ENCODE data around the gene CUBN.

CUBN gene

DNA sequence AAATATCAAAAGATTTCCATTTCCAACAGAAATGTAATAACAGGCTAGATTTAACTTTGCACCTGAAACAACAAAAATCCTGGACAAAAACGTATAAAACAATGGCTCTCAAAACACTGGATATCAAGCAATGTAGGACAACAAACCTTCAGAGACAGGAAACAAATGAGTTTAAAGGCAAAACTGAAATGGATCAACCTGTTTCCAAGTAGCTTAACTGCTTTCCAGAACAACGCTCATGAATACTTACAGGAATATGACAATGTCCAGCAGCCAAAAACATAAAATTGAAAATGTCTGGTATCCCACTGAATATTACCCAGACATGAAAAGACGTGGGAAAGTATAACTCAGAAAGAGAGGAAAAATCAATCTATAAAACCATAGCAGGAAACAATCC is 62.8 kb downstream of the CUBN start:
- no peak for DNase-seq

DNA sequence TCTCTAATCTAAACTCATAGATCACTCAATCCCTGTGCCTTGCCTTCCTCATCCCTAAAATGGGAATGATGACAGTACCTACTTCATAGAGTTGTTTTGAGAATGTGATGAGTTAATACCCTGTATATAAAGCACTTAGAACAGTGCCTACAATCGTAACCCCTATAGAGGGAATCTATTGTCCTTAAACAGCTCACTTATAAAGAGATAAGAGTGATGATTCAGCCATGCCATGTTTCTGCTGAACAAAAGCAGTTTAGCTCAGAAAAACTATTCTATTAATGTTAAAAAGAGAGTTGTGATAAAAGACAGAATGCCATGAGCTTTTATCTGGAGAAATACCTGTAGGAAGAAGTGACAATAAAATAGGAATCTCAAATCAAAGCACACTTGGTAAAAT is 63.6 kb downstream of the CUBN start:
- no peak for DNase-seq

DNA sequence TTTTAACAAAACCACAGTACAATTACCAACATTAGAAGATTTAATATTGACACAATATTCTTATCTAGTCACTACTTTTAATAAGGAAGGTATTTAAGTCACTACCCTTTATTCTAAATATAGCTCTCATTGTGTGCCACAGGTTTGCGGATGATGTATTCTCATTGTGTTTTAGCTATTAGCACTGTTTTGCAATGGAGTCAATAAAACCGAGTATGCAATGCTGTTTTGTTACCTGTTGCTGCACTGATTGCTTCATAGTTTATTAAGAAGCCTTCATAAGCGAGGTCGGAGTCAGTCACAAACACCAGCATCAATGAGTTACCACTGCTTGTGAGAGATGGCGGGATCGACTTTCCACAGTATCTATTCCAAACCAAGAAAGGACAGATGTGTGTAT is 64.3 kb downstream of the CUBN start:
- DNase-seq: no peak

DNA sequence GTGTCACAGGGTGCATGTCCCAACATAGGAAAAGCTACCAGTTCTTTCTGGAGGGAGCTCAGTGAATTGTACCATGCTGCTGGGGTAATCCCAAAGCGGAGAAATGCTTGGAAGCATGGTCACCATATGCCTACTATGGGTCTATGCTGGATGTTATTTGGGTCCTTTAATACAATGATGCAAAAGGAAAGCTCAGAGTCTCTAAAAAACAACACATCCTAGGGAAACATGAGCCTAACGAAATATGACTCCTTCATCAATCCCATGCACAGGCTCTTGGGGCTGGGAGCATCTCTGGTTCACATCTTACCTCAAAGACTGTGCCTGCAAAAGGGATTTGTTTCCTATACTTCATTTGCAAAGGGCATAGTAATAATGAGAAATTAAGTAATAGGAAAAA is 65.2 kb downstream of the CUBN start:
- no peak for DNase-seq

DNA sequence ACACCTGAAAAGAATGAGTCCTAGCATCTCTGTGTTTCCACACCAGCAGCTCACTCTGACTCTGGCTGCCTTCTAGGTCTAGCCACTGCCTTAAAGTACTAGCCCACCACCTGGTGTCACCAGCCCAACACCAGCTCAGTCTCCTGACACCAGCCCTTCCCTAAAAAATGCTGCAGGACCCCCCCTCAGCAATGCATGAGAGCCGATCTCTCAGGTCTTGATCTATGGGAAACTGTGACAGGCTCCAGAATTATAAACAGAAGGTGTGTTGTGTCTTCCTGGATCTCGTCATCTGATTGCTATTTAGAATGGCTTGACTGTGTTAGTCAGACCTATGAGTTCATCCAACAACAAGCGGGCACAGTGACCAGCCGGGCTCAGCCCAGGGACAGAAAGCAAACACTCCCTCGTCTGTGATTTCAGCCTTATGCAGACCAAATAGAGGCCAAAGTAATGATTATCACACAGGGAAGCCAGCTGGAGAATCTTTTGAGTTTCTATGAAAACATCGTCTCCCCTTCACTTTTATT is 66.6 kb downstream of the CUBN start:
- DNase-seq: no peak

DNA sequence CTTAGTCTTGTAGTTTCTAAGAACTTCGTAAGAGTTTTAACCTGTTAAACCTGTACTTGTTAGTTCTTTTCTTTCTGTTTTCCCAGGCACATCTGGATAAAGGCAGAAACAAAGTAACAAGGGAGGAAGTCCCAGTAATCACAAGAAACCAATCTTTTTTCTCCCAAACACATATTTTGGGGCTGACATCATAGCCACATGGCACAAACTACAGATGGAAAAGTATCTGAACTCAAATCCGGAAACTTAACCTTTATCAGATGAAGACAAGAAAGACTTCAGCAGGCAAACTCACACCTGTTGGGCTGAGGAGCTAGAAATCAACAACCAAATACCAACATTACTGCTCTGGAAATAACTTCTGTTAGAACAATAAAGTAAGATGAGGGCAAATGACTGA is 67.1 kb downstream of the CUBN start:
- DNase-seq: no peak

DNA sequence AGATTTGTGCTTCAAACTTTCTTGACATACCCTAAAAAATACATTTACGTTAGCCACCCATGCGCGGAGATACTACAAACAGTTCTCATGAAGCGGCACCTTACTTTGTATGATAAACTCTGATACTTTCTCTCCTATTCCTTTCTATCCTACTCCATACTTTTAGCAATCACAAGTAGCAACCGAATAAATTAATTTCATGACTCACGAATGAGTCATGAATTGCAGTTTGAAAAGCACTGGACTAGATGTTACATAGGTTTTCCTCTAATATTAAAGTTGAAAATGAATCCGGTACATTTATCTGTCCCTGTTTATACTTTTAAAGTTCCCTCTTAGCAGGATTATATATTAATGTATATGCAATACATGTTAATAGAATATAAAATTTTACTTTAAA is 67.6 kb downstream of the CUBN start:
- no peak for DNase-seq

DNA sequence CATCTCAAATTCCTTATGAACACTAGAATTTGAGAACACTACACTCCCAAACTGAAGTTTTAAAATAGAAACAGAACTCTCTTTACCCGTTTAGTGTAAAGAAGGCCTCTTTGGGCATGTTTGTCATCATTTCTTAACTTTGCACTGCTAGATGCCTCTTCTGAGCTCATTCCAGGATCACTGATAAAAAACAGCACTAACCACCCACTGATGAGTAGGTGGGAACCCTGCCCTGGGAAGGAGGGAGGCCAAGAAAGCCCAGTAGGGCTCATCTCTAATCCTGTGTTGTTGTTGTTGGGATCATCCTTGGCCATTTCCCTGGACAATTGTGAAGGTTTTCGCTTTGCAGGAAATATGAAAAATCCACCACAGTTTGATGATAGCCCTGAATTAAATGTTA is 68.2 kb downstream of the CUBN start:
- no peak for DNase-seq

DNA sequence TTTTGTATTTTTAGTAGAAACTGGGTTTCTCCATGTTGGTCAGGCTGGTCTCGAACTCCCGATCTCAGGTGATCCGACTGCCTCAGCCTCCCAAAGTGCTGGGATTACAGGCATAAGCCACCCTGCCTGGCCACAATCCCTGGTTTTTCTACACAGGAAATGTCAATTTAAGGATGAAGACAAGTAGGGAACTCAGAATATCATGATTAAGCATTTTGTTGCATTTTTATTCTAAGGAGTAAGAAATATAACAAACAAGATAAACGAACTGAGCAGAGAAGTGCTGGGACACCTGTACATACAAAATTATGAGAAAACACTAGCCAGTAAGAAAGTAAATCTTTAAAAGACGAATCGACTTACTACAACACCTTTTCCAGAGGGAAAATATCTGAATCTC is 69.3 kb downstream of the CUBN start:
- DNase-seq: no peak

DNA sequence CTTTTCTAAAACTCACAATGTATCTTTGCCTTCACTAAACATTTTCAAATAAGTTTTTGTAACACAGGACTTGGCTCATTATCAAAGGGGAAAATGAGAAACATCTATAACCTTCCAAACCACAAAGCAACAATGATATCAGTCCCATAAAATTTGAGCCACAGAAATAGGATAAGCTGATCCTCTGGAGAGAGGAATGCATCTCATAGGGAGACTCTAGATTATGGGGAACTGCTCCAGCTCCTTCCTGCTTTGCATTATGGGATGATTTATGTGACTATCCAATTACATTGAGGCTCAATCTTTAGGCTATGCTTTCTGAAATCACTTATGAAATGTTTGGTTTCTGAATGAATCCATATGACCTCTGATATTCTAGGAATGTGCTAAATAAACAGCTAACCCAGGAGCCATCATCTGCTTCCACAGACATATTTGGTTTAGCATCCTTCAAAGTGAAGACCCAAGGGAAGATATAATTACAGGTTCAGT is 70.4 kb downstream of the CUBN start:
- DNase-seq: no peak

DNA sequence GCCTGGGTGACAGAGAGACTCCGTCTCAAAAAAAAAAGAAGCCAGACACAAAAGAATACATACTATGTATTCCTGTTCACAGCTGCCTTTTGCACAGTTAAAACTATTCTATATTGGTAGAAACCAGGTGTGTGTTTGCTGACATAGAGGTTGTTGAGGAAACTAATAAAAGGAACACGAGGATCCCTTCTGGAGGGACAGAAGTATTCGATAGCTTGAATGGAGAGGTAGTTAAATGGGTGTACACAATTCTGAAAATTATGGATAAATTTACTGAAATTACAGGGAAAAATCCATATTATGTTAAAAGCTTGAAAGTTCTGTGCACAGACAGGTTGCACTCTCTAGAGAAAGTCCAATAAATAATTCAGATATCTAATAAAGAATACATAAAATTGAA is 71.5 kb downstream of the CUBN start:
- no peak for DNase-seq

DNA sequence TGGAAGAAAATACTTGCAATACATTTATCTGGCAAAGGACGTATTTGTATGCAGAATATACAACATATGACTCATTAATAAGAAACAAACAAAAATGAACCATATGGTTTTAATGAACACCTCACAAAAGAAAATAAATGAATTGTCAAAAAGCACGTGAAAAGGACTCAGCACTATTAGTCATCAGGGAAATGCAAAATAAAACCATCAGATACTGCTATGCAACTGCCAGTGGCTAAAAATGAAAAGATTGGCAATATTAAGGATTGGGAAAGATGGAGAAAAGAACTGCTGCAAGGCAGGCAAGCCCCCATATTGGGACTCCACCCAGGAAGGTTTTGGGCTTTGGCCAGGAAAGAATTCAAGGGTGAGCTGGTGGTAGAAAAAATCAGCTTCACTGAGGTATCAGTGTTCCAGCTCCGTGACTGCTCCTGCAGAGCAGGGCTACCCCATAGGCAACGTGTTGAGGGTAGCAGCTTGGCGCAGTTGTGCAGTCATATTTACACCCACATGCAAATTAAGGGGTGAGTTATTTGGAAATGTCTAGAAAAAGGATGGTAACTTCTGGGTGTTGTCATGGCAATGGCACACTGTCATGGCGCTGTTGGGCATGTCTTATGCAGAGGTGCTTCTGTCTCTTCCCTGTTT is 72.7 kb downstream of the CUBN start:
- no peak for DNase-seq

DNA sequence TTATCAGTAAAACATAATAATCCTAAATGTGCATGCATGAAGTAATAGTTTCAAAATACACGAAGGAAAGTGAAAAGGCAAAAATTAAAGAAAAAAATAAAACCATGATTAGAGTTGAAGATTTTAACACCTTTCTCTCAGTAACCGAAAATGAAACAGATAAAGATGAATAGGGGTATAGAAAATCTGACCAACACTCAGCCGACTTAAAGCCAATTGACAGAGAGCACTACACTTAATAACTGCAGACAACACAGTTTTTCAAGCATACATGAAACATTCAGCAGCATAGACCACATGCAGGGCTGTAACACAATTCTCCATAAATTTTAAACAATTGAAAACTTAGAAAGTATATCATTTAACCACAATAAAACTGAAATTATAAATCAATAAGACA is 76.1 kb downstream of the CUBN start:
- no peak for DNase-seq

DNA sequence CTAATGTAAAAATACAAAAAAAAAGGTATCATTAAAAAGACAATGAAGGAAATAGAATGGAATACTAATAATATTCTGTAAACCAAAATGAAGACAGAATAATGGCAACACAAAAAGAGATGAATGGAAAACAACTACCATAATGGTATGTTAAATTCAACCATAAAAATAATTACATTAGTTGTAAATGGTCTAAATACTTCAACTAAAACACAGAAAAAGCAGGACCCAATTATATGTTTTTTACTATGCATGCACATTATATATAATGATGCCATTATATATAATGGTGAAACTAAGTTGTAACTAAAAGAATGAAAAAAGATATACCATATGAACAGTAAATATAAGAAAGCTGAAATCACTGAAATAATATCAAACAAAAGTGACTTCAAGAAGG is 76.5 kb downstream of the CUBN start:
- DNase-seq: no peak

DNA sequence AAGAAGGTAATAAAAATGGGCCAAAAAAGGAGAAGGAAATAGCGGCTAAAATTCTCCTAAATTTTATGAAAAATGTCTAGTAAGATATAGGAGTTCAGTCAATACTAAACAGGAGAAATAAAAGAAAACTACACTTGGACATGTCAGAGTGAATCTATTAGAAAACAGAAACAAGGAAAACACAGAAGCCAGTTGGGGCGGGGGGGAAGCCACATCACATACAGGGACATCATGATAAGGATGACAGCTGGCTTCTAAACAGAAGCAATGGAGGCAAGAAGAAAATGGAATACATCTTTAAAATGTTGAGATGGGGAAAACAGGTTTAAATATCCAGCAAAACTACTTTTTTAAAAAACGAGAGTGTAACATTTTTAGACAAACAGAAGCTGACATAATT is 77.8 kb downstream of the CUBN start:
- DNase-seq: no peak

DNA sequence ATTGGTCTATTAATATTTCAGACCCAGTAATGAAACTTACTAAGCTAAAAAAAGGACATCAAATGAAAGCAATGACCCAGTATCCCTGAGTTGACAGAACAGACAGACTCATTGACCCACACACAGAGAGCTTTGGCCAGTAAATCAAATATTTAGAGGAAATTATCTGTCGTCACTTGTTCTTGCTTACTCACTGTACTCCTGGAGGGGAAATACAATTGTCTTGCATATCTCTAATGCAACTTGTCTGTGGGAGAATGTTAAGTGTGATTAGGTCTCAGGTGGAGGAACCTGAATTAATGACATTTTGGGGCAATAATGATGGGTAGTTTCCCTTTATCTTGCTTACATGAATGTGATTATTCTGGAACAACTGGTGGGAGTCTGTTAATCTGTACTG is 80.4 kb downstream of the CUBN start:
- no peak for DNase-seq

DNA sequence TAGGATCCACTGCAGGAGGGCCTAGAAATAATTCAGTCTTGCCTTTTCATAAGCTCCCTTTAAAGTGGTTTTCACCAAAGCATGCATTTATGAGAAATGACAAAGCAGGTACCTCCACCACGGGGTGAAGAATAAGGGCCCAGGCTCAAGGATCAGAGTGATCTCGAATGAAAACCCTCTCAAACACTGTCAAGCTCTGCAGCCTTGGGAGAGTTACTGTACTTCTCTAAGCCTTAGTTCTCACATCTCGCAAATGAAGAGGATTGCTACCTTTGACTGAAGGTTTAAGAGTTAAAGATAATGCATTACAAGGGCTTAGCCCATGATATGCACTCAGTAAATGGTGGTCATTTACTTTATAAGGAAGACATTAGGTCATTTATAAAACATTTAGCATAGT is 81.7 kb downstream of the CUBN start:
- no peak for DNase-seq

DNA sequence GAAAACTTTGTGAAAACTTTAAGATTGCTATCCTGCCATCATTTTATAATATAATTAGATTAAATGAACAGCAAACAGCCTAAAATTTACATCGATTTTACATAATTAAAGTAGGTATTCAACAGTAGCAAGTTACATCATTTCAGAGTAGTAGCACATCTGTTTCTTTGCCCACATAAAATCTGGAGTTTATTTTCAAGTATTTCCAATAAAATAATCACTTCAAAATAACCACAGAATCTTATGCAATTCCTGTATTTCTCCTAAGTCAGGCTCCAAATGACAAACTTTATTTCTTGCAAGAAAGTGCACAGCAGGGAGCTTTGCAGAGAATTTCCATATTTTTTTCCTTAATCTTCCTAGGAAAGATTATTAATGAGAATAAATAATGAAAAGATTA is 82.6 kb downstream of the CUBN start:
- no peak for DNase-seq

DNA sequence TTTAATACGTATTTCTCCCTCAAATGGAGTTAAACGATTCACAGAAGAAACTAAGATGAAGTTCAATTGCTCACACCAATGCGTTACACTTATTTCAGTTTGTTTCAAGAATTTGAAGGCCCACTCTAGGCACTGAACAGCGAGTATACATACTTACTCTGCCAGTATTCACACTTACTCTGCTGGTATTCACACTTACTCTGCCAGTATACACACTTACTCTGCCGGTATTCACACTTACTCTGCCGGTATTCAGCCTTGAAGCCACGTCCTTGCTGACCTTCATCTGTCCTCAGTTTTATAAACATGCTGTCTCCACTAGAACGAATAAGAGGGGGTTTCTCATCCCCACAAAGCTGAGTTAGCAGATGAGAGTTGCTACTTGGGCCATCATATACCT is 86.0 kb downstream of the CUBN start:
- no peak for DNase-seq

DNA sequence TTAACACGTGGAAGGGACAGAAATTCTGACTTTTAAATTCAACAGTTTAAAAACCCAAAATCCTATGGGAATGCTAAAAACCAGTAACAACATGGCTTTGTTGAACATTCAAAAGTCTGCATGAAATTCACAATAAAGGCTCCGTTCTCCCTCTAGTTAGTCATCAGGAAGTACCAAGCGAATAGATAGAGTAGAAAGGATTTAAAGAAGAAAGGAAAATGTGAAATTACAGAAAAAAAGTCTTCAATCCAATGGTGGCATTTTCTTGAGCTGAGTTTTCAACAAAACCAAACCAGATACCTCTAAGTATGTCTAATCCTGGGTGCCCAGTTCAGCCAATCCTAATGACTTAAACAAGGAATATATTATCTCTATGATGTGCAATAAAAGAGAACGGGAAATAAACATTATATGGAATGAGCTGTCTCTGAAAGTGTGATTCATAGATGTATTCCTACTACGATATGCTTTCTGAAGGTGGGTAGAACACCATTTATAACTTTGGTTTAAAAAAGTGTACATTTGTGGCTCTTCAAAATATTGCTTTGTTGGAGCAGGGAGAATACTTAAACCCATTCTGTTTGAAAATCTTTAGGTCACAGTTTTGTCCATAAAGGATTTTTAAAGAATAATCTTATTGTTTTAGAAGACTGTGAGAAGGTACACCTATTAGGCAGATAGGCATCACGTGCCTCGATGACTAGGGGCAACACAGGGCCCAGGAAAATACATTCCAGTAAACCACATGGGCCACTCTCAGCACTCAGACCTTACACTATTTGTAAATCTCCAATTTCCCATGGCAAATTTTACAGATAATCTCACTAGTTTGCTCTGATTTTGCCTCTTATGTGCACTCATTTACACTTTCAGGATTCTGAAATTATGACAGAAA is 87.7 kb downstream of the CUBN start:
- no peak for DNase-seq

DNA sequence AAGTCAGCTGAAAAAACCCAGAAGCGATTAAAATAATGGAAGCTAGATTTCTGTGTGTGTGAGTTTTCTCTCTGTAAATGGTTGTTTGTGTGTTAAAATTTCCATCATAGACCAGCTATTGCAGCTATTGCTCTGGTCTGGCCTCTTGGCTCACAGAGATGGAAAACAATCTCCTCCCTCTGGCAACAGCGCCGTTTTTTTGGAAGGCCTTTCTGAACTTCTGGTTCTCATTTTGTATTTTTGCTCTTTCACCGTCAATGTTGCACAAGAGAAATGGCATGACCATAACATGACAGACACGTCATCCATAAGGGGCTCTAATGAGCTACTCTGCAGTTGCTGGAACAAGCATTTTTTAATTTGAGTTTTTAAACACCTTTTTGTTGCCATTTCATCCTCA is 91.0 kb downstream of the CUBN start:
- DNase-seq: no peak

DNA sequence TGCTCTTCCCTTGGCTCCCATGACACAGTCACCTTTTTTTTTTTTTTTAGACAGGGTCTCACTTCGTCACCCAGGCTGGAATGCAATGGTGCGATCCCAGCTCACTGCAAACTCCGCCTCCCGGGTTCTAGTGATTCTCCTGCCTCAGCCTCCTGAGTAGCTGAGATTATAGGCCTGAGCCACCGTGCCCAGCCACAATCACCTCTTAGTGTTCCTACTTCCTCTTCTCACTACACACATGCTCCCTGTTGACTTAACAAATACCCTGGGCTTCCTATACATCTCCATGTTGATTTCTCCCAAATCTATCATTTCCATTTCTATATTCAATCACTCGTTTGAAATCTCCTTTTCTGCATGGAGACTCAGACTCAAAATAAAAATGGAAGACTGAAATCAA is 91.7 kb downstream of the CUBN start:
- no peak for DNase-seq

DNA sequence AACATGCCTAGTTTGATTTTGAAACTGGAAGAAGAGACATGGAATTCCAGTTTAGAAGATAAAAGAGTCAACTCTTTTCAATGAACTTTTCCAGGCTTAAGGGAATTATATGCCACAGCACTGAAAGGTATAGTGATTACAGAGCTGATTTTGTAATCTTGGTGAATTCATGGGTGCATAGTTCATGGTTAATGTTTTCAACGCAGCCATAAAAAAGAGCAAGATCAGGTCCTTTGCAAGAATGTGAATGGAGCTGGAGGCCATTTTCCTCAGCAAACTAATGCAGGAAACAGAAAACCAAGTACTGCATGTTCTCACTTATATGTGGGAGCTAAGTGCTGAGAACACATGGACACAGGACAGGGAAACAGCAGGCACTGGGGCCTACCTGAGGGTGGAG is 94.2 kb downstream of the CUBN start:
- no peak for DNase-seq

DNA sequence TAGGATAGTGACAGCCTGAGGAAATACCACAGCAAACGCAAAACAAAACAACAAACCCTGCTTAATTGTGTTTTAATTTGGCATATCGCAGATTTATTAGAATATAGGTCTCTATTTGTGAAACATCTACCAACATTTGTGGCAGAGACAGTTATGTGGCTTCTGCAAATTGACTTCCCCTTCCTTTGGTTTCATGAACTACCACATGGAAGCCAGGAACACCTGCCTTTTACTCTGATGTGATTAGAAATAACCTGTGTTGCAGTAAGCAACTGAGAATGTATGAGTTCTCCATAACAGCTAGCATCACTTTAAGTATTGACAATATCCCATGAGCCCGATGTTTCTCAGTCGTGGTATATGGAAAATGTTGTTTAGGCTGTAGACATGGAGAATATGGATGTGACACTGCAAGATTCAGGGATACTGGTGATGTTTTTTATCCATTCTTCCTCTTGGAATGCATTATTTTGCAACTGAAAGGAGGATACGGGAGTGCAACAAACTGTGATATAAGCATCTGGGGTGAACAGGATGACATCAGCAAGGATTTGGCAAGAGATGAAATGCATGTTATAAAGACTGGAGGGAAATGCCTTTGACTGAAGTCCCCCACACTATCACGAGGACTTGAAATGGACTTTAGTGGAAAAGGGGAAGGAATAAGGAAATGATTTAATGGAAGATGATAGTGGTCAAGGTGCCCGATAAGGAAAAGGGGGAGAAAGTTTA is 95.9 kb downstream of the CUBN start:
- no peak for DNase-seq
